ENCODE measurements around the gene GOLIM4. TPM values are rescaled to one million over a fixed set of nuclear protein-coding genes. Genes with fewer than 3 reads are reported as not detected.

The GOLIM4 gene
- total RNA-seq, 4 donors from 2014 or later, result 35.9 to 59.0 (median 52.0) TPM

GRCh38 chr3:167989999-167990398 is 105.7 kb downstream of the GOLIM4 start:
- no peak for TF ChIP-seq POLR2A (IDR thresholded peaks at IDR 0.05)
- H3K36me3 ChIP-seq, result no peaks in the 10 kb centered on the region
- peaks cover 0 to 2% (median 0%) of the 10 kb centered on the region in 4 donors for H3K9me3 ChIP-seq
- H3K27me3 ChIP-seq, result no peaks in the 10 kb centered on the region
- no peak overlapping the region for H3K27ac ChIP-seq
- WGBS, 2 donors, result 87 to 88% methylated on average over 6 of the region's 6 CpGs
- no peak for DNase-seq (ENCODE audit: low spot score in 2 of 2)
- H3K4me1 ChIP-seq, result no peaks in the 10 kb centered on the region
- H3K4me3 ChIP-seq, result no peak overlapping the region

DNA sequence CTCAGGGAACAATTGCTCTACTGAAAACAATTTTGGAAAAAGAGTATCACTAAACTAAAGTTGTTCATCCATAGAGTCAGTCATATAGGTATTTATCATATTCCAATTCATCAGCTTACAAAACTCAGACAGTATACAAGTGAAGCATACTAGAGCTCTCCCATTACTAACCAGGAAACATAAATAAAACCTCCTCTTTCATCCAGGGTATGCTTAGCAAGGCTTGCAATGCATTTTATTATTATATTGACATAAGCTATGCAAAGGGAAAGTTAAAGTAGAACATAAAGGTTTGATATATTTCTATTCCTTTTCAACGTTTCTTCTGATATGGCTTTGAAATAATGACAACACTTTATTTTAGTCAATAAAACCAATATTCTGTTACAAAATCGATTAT is 106.7 kb downstream of the GOLIM4 start:
- no peaks in the 10 kb centered on the region for H3K27me3 ChIP-seq
- TF ChIP-seq POLR2A (IDR thresholded peaks at IDR 0.05), result no peak
- TF ChIP-seq EP300 (IDR thresholded peaks at IDR 0.05), result no peak
- no peak for TF ChIP-seq CTCF (IDR thresholded peaks at IDR 0.05)
- peaks cover 0 to 2% (median 0%) of the 10 kb centered on the region in 4 donors for H3K9me3 ChIP-seq
- 69 to 72% methylated on average over 2 of the region's 2 CpGs for WGBS, 2 donors
- no peak overlapping the region for H3K27ac ChIP-seq
- H3K4me3 ChIP-seq, result no peak overlapping the region
- no peaks in the 10 kb centered on the region for H3K4me1 ChIP-seq
- no peaks in the 10 kb centered on the region for H3K36me3 ChIP-seq
- no peak for DNase-seq (ENCODE audit: low spot score in 2 of 2)

DNA sequence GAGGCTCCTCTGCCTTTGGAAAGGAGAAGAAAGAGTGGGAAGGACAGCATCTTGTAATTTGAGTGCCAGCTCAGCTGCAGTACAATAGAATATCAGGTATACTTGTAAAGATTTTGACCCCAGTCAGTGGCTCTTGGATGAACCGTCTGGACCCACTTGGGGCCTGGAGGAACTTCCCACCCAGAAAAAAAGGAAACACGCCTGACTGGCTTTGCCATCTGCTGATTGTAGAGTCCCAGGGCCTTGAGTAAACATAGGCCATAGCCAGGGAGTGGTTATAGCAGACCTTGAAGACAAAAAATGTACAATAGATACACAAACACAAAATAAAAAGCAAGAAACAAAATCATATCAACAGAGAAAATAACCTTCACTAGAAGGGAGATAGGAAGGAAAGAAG is 112.1 kb downstream of the GOLIM4 start:
- Histone ChIP-seq H3K36me3 (no peaks in the 10 kb centered on the region), H3K4me1 (no peaks in the 10 kb centered on the region), H3K27ac (no peak overlapping the region), H3K9me3 (peaks cover 0 to 2% (median 0%) of the 10 kb centered on the region in 4 donors), H3K4me3 (no peak overlapping the region), H3K27me3 (no peaks in the 10 kb centered on the region)
- 89 to 95% methylated on average over 2 of the region's 2 CpGs for WGBS, 2 donors
- no peak for TF ChIP-seq POLR2A (IDR thresholded peaks at IDR 0.05)
- TF ChIP-seq CTCF (IDR thresholded peaks at IDR 0.05), result no peak
- no peak for TF ChIP-seq EP300 (IDR thresholded peaks at IDR 0.05)
- no peak for DNase-seq (ENCODE audit: low spot score in 2 of 2)

DNA sequence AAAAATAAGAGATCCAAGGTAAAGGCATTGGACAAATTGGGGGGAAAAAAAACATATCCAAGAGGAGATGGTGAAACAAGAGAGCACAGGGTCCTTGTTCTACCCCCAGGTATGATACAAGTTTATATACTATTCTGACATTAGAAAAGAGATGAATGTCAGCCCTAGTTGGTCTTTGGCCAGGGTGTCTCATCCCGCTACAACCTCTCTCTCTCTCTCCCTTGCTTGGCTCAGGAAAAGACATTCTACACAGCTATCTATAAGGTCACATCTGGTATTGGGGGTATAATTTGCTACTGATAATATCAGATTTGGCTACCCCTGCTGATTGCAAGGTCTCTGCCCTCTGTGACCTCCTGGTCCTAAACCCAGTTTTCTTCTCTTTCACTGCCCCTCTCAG is 117.2 kb downstream of the GOLIM4 start:
- H3K9me3 ChIP-seq, result no peaks in the 10 kb centered on the region
- TF ChIP-seq CTCF (IDR thresholded peaks at IDR 0.05) (no peak), POLR2A (IDR thresholded peaks at IDR 0.05) (no peak), EP300 (IDR thresholded peaks at IDR 0.05) (no peak)

GRCh38 chr3:167978071-167978470 is 117.7 kb downstream of the GOLIM4 start:
- DNase-seq (ENCODE audit: low spot score in 2 of 2), result no peak
- H3K27me3 ChIP-seq, result no peaks in the 10 kb centered on the region
- 82 to 95% methylated on average over 3 of the region's 3 CpGs for WGBS, 2 donors
- no peak for TF ChIP-seq EP300 (IDR thresholded peaks at IDR 0.05)
- no peak overlapping the region for H3K27ac ChIP-seq
- no peaks in the 10 kb centered on the region for H3K36me3 ChIP-seq
- H3K4me1 ChIP-seq, result no peaks in the 10 kb centered on the region
- no peak overlapping the region for H3K4me3 ChIP-seq
- no peaks in the 10 kb centered on the region for H3K9me3 ChIP-seq

More for the DNA sequence above, 117.2 kb downstream of the GOLIM4 start:
- Histone ChIP-seq H3K4me3 (no peak overlapping the region), H3K4me1 (no peaks in the 10 kb centered on the region), H3K27me3 (no peaks in the 10 kb centered on the region), H3K36me3 (no peaks in the 10 kb centered on the region), H3K27ac (no peak overlapping the region)
- DNase-seq (ENCODE audit: low spot score in 2 of 2), result no peak
- 100% methylated on average over 1 of the region's 1 CpG for WGBS, 2 donors

DNA sequence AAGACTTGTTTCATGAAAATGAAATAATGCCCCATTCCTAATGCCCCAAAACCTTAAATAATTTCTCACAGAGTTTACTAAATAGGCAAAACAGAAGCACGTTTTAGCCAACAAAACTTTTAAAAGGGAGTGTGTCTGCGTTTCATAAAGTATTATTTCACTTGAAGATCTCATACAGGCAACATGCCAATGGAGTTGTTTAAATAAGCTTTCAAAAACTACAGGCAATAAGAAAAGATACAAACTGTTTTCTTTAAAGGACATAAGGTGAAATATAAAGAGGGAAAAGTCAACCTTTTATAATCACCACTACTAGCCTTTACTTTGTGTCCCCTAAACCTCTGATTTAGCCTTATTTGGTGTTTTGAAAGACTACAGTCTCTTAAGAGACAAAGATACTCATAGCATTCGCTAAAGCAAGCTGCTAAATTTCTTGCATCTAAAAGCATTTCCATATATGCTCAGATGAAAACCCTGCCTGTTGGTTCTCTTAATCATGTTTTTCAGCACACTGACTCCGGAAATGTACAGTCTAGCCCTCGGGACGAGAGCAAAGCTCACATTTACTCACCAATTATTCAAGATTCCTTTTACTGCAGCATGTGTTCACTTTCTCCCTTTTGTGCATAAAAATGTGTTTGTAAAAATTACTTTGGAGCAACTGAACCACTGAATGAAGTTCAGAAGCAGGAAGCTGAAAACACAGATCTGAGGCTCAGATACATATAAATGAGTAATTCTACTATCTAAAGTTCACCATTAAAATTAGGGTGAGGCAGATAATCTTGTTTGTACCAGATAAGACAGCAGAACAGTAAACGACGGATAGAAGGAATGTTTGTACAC is 119.0 kb downstream of the GOLIM4 start:
- H3K9me3 ChIP-seq, result no peaks in the 10 kb centered on the region
- DNase-seq (ENCODE audit: low spot score in 2 of 2), result no peak
- no peak overlapping the region for H3K4me3 ChIP-seq
- no peaks in the 10 kb centered on the region for H3K4me1 ChIP-seq
- WGBS, 2 donors, result 33 to 40% methylated on average over 8 of the region's 8 CpGs
- no peak for TF ChIP-seq CTCF (IDR thresholded peaks at IDR 0.05)
- no peak for TF ChIP-seq POLR2A (IDR thresholded peaks at IDR 0.05)
- TF ChIP-seq EP300 (IDR thresholded peaks at IDR 0.05), result no peak
- H3K27me3 ChIP-seq, result no peaks in the 10 kb centered on the region
- H3K27ac ChIP-seq, result no peak overlapping the region
- no peaks in the 10 kb centered on the region for H3K36me3 ChIP-seq
